Measurements from ENCODE around the gene NDUFS6. TPM values are rescaled to one million over a fixed set of nuclear protein-coding genes. Genes with fewer than 3 reads are reported as not detected.

The NDUFS6 gene
- total RNA-seq, 1 donor from 2014 or later = 31.0 TPM

DNA sequence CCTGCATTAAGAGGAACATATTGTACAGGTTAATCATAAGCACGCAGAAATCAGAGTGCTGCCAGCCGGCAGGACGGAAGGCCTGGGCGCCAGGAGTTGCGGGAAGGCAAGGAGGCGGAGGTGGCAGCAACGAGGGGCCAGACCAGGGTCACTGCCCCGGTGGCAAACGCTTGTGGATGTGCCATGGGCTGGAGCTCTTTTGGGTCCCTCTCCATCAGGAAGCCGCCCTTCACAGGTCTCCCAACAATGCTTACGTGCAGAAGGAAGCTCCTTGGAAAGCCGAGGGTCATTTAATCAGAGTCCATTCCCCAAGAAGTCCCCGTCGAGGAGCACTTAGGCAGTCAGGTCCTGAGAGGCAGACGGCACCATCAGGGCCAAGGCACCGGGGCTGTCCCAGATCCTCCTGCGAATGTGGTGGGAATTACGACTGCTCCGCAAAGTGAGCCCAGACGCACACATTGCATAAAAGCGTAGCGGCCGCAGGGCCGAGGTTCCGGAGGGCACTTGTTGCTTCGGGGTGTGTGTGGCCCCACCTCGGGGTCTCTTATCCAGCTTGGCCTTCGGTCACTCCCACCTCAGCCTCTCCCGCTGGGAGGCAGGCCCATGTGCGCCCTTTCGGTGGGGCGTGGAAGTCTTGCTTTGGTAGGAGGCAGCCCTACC, 22.1 kb upstream of the NDUFS6 start:
- Mint-ChIP-seq H3K27me3 (ENCODE audit: unreplicated experiment) (peaks cover 2% of the 10 kb centered on the region), H3K9me3 (ENCODE audit: unreplicated experiment) (no peaks in the 10 kb centered on the region), H3K4me3 (ENCODE audit: unreplicated experiment) (no peak overlapping the region), H3K36me3 (ENCODE audit: low read depth, unreplicated experiment) (no peaks in the 10 kb centered on the region), H3K4me1 (ENCODE audit: unreplicated experiment) (no peaks in the 10 kb centered on the region), H3K27ac (ENCODE audit: unreplicated experiment) (no peak overlapping the region)
- TF ChIP-seq, protein P1, sequence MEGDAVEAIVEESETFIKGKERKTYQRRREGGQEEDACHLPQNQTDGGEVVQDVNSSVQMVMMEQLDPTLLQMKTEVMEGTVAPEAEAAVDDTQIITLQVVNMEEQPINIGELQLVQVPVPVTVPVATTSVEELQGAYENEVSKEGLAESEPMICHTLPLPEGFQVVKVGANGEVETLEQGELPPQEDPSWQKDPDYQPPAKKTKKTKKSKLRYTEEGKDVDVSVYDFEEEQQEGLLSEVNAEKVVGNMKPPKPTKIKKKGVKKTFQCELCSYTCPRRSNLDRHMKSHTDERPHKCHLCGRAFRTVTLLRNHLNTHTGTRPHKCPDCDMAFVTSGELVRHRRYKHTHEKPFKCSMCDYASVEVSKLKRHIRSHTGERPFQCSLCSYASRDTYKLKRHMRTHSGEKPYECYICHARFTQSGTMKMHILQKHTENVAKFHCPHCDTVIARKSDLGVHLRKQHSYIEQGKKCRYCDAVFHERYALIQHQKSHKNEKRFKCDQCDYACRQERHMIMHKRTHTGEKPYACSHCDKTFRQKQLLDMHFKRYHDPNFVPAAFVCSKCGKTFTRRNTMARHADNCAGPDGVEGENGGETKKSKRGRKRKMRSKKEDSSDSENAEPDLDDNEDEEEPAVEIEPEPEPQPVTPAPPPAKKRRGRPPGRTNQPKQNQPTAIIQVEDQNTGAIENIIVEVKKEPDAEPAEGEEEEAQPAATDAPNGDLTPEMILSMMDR (IDR thresholded peaks at IDR 0.05; ENCODE audit: unreplicated experiment) = no peak
- no peak for DNase-seq (ENCODE audit: low spot score)

- Mint-ChIP-seq H3K9me3 (ENCODE audit: unreplicated experiment) (no peaks in the 10 kb centered on the region), H3K4me1 (ENCODE audit: unreplicated experiment) (no peaks in the 10 kb centered on the region), H3K36me3 (ENCODE audit: low read depth, unreplicated experiment) (no peaks in the 10 kb centered on the region), H3K27ac (ENCODE audit: unreplicated experiment) (no peak overlapping the region), H3K4me3 (ENCODE audit: unreplicated experiment) (no peak overlapping the region), H3K27me3 (ENCODE audit: unreplicated experiment) (peaks cover 2% of the 10 kb centered on the region)
- no peak for DNase-seq (ENCODE audit: low spot score)
- TF ChIP-seq, protein P1 (IDR thresholded peaks at IDR 0.05; ENCODE audit: unreplicated experiment) = no peak
Measured at GRCh38 chr5:1779782-1780613, 21.2 kb upstream of the NDUFS6 start.

GRCh38 chr5:1780614-1780930, 20.6 kb upstream of the NDUFS6 start:
- TF ChIP-seq, protein P1 (IDR thresholded peaks at IDR 0.05; ENCODE audit: unreplicated experiment) = no peak
- Mint-ChIP-seq H3K4me3 (ENCODE audit: unreplicated experiment) (no peak overlapping the region), H3K27me3 (ENCODE audit: unreplicated experiment) (peaks cover 2% of the 10 kb centered on the region), H3K4me1 (ENCODE audit: unreplicated experiment) (no peaks in the 10 kb centered on the region), H3K36me3 (ENCODE audit: low read depth, unreplicated experiment) (no peaks in the 10 kb centered on the region), H3K9me3 (ENCODE audit: unreplicated experiment) (no peaks in the 10 kb centered on the region), H3K27ac (ENCODE audit: unreplicated experiment) (no peak overlapping the region)
- no peak for DNase-seq (ENCODE audit: low spot score)

GRCh38 chr5:1781107-1781506, 20.1 kb upstream of the NDUFS6 start:
- DNase-seq (ENCODE audit: low spot score) = no peak
- H3K27ac Mint-ChIP-seq (ENCODE audit: unreplicated experiment) = no peak overlapping the region
- H3K9me3 Mint-ChIP-seq (ENCODE audit: unreplicated experiment) = no peaks in the 10 kb centered on the region
- H3K4me3 Mint-ChIP-seq (ENCODE audit: unreplicated experiment) = no peak overlapping the region
- TF ChIP-seq, protein P1 (IDR thresholded peaks at IDR 0.05; ENCODE audit: unreplicated experiment) = no peak
- no peaks in the 10 kb centered on the region for H3K36me3 Mint-ChIP-seq (ENCODE audit: low read depth, unreplicated experiment)
- H3K4me1 Mint-ChIP-seq (ENCODE audit: unreplicated experiment) = no peaks in the 10 kb centered on the region
- H3K27me3 Mint-ChIP-seq (ENCODE audit: unreplicated experiment) = peaks cover 2% of the 10 kb centered on the region

Measured in endothelial cell (in vitro differentiated cells).